Activated CD8-positive, alpha-beta memory T cell treated with anti-CD3 and anti-CD28 coated beads for 48 hours (primary cell): ENCODE data around the gene FAM83C.

ENCODE experiments used
- DNase-seq, 3 experiments: peaks; one replicate each; pipeline ENCODE4 v3.0.0-alpha.2; 2020; ENCODE audit warnings: low read depth in 2 of 3, low spot score in 2 of 3

FAM83C gene

GRCh38 chr20:35238735-35239134 is 53.5 kb downstream of the FAM83C start:
- no peak for DNase-seq

DNA sequence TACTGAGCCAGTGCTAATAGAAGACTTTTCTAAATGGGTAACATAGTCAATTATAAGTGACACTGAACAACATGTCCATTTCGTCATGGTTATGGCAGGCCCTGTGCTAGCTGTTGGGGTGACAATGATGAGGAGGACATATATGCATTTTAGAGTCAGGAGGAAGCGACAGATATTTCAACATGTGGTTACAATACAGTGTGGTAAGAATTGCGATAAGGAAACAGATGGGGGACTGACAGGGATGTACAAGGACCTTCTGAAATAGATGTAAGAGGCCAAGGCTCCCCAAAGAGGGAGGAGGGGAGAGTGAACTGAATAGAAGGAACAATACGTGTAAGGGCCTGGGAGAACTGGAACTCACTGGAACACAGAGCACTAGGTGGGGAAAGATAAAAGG is 54.1 kb downstream of the FAM83C start:
- DNase-seq: no peak

GRCh38 chr20:35237486-35237885 is 54.7 kb downstream of the FAM83C start:
- DNase-seq: no peak

DNA sequence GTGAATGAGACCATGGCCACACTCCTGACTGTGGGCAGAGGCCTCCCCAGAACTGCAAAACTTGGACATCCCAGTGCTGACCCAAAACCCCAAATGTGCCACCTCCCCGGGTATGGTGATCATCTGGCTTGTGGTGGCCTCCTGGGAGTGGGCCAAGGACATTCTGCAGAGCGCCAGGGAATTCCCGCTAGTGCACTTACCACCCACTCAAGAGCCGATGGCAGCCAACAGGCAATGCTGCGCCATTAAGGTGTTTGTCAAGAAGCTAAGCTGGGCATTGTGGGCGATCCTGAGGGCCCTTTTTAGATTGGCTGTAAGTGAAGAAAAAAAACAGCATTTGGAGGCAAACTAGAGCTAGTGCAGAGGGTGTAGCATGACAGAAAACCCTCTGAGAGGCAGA is 56.3 kb downstream of the FAM83C start:
- DNase-seq: no peak
